C4-2B (cell line): Measurements from ENCODE around the gene AUH.

Source experiments
- H3K27ac ChIP-seq: fragments of 450-650 bp; 2 replicates; pipeline ENCODE4 v1.5.1; 2017
- ZFX ChIP-seq: fragments of 450-650 bp; IDR thresholded peaks from 2 replicates; pipeline ENCODE4 v1.6.1; 2017
- TF ChIP-seq, protein P1 (sequence below): fragments of 450-650 bp; conservative IDR thresholded peaks from 2 replicates; pipeline ENCODE4 v1.5.1; 2017; ENCODE audit warnings: mild to moderate bottlenecking

The AUH gene

DNA sequence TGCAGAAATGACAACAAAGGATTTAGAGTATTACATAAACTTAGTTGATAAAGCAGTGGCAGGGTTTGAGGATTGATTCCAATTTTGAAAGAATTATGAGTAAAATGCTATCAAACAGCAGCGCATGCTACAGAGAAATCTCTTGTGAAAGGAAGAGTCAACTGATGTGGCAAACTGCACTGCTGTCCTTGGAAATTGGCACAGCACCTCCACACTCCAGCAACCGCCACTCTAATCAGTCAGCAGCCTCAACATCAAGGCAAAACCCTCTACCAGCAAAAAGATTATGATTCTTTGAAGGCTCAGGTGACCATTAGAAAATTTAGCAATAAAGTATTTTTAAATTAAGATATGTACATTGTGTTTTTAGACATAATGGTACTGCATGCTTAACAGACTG, 66.4 kb downstream of the AUH start:
- TF ChIP-seq, protein P1, sequence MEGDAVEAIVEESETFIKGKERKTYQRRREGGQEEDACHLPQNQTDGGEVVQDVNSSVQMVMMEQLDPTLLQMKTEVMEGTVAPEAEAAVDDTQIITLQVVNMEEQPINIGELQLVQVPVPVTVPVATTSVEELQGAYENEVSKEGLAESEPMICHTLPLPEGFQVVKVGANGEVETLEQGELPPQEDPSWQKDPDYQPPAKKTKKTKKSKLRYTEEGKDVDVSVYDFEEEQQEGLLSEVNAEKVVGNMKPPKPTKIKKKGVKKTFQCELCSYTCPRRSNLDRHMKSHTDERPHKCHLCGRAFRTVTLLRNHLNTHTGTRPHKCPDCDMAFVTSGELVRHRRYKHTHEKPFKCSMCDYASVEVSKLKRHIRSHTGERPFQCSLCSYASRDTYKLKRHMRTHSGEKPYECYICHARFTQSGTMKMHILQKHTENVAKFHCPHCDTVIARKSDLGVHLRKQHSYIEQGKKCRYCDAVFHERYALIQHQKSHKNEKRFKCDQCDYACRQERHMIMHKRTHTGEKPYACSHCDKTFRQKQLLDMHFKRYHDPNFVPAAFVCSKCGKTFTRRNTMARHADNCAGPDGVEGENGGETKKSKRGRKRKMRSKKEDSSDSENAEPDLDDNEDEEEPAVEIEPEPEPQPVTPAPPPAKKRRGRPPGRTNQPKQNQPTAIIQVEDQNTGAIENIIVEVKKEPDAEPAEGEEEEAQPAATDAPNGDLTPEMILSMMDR: no peak
- no peak for TF ChIP-seq ZFX
- no peak overlapping the region for H3K27ac ChIP-seq

DNA sequence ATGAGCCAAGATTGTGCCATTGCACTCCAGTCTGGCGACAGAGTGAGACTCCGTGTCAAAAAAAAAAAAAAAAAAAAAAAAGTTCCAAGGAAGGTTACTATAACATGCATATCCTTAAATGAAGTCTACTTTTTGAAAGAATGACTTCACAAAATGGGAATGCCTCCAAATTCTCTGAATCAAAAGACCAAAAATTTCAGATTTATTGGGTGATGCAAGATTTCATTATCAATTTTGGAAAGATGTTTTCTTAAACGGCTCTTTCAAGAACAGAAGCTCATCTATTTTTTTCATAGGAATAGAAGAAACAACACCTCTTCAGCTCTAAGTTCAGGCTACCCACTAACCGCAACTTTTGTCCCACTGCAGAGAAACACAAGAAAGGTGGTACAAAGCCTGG, 69.9 kb downstream of the AUH start:
- TF ChIP-seq ZFX: no peak
- TF ChIP-seq, protein P1: no peak
- no peak overlapping the region for H3K27ac ChIP-seq

DNA sequence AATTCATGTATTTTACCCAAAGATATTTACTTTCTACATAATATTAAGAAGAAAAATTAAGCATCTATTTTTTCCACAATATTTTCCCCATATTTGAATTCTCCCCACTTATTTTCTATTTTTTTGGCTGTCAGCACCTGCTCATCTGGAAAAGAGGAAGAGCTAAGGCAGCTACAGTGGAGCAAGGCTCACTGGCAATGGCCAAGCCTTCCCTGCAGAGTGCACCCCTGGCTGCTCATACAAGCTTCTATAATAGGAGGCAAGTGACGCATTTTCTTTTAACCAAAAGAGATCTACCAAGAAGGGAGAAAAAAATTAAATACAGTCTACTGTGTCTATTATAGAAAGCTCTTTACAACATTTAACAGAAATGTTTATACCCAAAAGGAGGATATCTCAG, 72.5 kb downstream of the AUH start:
- H3K27ac ChIP-seq: no peak overlapping the region
- TF ChIP-seq ZFX: no peak
- TF ChIP-seq, protein P1: no peak

DNA sequence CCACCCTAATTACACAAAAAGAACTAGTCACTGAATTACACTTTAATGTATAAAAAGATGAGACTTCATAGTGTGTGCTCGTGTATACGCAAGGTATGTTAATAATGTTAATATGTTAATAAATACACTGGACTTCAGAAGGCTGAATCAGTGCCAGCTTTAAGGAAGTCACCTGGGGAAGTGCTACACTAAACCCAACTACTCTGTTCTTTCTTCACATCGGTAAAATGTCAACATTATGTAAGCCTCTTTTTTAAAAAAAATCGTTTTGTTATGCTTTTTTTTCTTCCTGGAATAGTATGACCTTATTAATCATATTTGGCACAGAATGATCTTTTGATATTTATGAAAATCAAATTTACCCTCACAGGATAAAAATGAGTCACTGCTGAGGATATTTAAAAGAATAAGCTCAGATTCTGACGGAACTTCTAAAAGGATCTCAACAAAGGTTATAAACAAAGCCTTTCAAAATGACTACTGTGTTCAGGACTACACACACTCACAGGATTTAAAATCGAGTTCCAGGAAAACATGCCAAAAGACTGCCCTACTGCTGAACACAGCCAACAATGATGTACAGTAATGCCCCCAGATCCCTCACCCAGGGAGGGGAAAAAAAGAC, 75.9 kb downstream of the AUH start:
- no peak for TF ChIP-seq ZFX
- TF ChIP-seq, protein P1: no peak
- H3K27ac ChIP-seq: no peak overlapping the region

DNA sequence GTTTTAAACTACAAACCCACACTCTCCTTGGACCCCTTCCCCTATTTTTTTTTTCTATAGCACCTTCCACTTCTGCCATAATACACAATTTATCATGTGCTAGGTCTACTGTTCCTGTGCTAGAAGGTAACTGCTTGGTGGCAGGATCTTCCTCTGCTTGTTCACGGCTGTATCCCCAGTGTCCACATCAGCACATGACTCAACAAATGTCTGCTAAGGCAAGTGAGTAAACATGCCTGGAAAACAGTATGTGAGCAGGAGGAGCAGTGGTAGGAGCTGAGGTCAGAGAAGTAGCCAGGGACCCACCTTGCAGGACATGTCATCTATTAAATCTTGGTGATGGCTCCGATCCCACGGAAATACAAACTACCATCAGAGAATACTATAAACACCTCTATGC, 79.4 kb downstream of the AUH start:
- no peak overlapping the region for H3K27ac ChIP-seq
- TF ChIP-seq ZFX: no peak
- TF ChIP-seq, protein P1: no peak

DNA sequence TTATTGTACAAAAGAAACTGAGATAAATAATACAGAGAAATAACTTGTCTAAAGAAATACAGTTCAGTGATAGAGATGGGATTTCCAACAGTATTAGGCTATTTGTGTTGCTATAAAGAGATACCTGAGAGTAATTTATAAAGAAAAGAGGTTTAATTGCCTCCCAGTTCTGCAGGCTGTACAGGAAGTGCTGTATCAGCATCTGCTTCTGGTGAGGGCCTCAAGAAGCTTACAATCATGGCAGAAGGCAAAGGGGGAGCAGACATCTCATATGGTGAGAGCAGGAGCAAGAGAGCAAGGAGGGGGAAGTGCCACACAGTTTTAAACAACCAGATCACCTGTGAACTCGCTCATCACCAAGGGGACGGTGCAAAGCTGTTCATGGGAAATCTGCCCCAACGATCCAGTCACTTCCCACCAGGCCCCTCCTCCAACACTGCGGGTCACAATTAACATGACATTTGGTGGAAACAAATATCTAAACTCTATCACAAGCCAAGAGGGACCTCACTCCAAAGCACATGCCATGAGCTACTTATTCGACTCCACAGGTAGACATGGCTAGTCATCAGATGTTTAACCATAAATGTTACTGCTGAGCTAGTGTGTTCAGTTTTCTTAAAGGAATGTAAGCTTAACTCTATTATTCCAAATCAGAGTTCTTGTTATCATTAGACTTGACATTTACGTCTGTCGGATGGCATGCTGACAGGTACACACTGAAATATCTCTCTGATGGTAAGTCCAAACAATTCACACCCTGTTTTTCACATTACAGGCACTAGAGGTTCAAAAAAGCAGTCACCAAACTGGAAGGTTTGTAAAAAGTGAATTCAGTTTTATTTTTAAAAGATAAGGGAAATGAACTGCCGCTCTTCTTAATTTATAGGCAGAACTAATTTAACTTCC, 82.2 kb downstream of the AUH start:
- no peak overlapping the region for H3K27ac ChIP-seq
- TF ChIP-seq, protein P1: no peak
- no peak for TF ChIP-seq ZFX

DNA sequence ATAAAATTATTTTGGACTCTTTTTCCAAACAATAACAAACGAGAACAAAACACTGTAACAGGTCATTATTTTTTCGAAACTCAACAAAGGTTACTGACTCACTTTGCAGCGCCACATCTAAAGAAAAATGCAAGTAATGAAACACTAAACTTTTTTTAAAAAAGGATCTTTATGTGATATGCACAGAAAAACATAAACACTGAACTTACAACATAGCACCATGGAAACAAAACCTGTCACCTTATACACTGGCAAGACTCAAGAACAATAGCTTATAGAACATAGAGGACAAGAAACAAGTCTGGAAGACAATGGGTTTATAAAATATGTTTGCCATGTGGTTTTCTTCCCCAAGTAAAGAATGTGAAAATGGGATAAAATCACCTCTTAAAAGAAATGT, 85.2 kb downstream of the AUH start:
- no peak overlapping the region for H3K27ac ChIP-seq
- TF ChIP-seq ZFX: no peak
- TF ChIP-seq, protein P1: no peak
